ENCODE data around the gene TBC1D21. TPM values are rescaled to one million over a fixed set of nuclear protein-coding genes. Genes with fewer than 3 reads are reported as not detected.

TBC1D21 gene, protein sequence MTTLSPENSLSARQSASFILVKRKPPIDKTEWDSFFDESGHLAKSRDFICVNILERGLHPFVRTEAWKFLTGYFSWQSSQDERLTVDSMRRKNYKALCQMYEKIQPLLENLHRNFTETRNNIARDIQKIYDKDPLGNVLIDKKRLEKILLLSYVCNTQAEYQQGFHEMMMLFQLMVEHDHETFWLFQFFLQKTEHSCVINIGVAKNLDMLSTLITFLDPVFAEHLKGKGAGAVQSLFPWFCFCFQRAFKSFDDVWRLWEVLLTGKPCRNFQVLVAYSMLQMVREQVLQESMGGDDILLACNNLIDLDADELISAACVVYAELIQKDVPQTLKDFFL
- total RNA-seq (2012; rRNA removed) (not detected in 2 replicates), polyA plus RNA-seq (2012; rRNA removed) (not detected in 2 replicates), Bru-seq, nascent RNA (not detected), BruChase-seq, experiment 1, labeled RNA remaining after a 6-hour chase (not detected), BruChase-seq, experiment 2, labeled RNA remaining after a 2-hour chase (not detected)
- polyA plus RNA-seq (2012; cell fraction: cytosol; rRNA removed), result not detected in 2 replicates
- polyA plus RNA-seq (2012; cell fraction: nucleus; rRNA removed; ENCODE audit: low replicate concordance), result not detected in 2 replicates
- long read RNA-seq, result 0 reads

DNA sequence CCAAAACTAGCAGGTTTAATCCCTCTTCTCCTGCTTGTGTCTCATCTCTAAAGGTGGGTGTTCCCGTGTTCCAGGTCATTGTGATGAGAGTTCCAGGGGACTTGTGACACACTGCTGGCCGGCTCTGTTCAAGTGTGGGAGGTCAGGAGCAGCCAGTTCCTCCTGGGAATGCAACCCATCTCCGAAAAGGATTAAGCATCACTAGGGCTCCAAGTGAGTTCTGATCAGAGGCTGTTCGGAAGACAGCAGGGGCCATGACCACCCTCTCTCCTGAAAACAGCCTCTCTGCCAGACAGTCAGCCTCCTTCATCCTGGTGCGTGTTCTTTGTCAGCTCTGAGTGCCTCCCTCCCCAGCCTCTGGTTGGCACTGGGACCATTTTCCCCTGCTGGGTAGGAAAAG lies at the start of gene TBC1D21:
Gene TBC1D21, plus strand, starts transcription at position 109 of the 400 bp plus-strand sequence. Its CDS starts 146 bp downstream, at position 255.
- no peak within 1 kb of the TSS for H2AK5ac ChIP-seq (ENCODE audit: low read depth, low read length)
- H3K56ac ChIP-seq (ENCODE audit: extremely low read depth, insufficient read depth, low read length), result no peak within 1 kb of the TSS
- H3K27ac ChIP-seq (ENCODE audit: insufficient read depth, low read length), result no peak within 1 kb of the TSS
- H3K4me3 ChIP-seq (ENCODE audit: insufficient read depth, low read depth, low read length), result no peak within 1 kb of the TSS
- no peak within 1 kb of the TSS for H3K14ac ChIP-seq (replicated peaks; ENCODE audit: low read depth, low read length)
- no peak within 1 kb of the TSS for H4K91ac ChIP-seq (ENCODE audit: insufficient read depth, low read depth, low read length)
- in situ Hi-C loops (cut with MboI; ENCODE audit: low sequenced_read_pairs) (loop anchor here (5.0 kb wide), 1 partner anchor 34 kb away; no protein-coding TSS in a partner anchor), dilution Hi-C loops (cut with HindIII; ENCODE audit: low sequenced_read_pairs, unreplicated experiment) (no loop called here), intact Hi-C loops (cut with micrococcal nuclease) (no loop called here)
- no peak for ATAC-seq (ENCODE audit: low read depth)
- H3K9ac ChIP-seq (ENCODE audit: low read depth, low read length), result no peak within 1 kb of the TSS
- H2BK5ac ChIP-seq (ENCODE audit: low read depth, low read length, poor library complexity, severe bottlenecking), result no peak within 1 kb of the TSS
- H3K36me3 ChIP-seq (ENCODE audit: control insufficient read depth, insufficient read depth, low read length), result no peaks in the 10 kb centered on the region
- no peaks in the 10 kb centered on the region for H3K79me1 ChIP-seq (ENCODE audit: low read depth in 1 of 2, low read length in 2 of 2)
- no peak within 1 kb of the TSS for H4K5ac ChIP-seq (ENCODE audit: low read depth, low read length)
- H3K18ac ChIP-seq (ENCODE audit: low read depth, low read length), result no peak within 1 kb of the TSS
- no TSS peak for BruUV-seq (replicated peaks)
- no peaks in the 10 kb centered on the region; the same call in 1 of the 2 replicates for H3K9me3 ChIP-seq (ENCODE audit: control insufficient read depth, insufficient read depth, low read length)
- DNase-seq, result no peak
- H3K4me1 ChIP-seq (ENCODE audit: control insufficient read depth, insufficient read depth, low read length), result no peaks in the 10 kb centered on the region
- H3K4me2 ChIP-seq (ENCODE audit: low read depth, low read length), result no peak within 1 kb of the TSS
- no peak within 1 kb of the TSS for H2BK120ac ChIP-seq (ENCODE audit: low read depth, low read length)
- peaks cover 58% of the 10 kb centered on the region for H3K27me3 ChIP-seq (ENCODE audit: control insufficient read depth, insufficient read depth, low read length)
- ChIA-PET CTCF (interaction anchor here (0.8 to 1.7 kb wide), 6 partner anchors 15 to 54 kb away, joined by 3 to 6 read pairs (median 4); no protein-coding TSS in a partner anchor), POLR2A (ENCODE audit: unreplicated experiment) (no interaction called here)
- H2BK15ac ChIP-seq (ENCODE audit: low read depth, low read length), result no peak within 1 kb of the TSS
- no peak within 1 kb of the TSS for H2AK9ac ChIP-seq (replicated peaks; ENCODE audit: low read depth, low read length, poor library complexity)
- no peak within 1 kb of the TSS for H3K4ac ChIP-seq (ENCODE audit: low read depth, low read length)
- TF ChIP-seq RFX5 (IDR thresholded peaks at IDR 0.05; ENCODE audit: low read depth, low read length) (no peak), NFE2L2 (IDR thresholded peaks at IDR 0.05; ENCODE audit: low read depth, low read length) (no peak), RCOR1 (IDR thresholded peaks at IDR 0.05; ENCODE audit: insufficient replicate concordance, low read length) (no peak), CTCF (conservative IDR thresholded peaks at IDR 0.05; ENCODE audit: low read depth, low read length) (no peak), MAFK (IDR thresholded peaks at IDR 0.05; ENCODE audit: low read depth, low read length) (no peak), RAD21 (IDR thresholded peaks at IDR 0.05; ENCODE audit: low read length) (no peak), BHLHE40 (IDR thresholded peaks at IDR 0.05; ENCODE audit: low read depth, low read length) (no peak), POLR2A (IDR thresholded peaks at IDR 0.05; ENCODE audit: low read depth, low read length) (no peak), FOS (IDR thresholded peaks at IDR 0.05; ENCODE audit: low read depth, low read length) (no peak)
- H4K8ac ChIP-seq (ENCODE audit: low read depth in 2 of 2, low read length in 2 of 2), result no peak within 1 kb of the TSS
- H2BK20ac ChIP-seq (ENCODE audit: low read depth, low read length), result no peak within 1 kb of the TSS
- 27% methylated on average over 3 of the region's 5 CpGs; no CpG with 5 or more reads in 1 of the 2 experiments for WGBS, 2 experiments (ENCODE audit: extremely low coverage in 2 of 2, insufficient read length in 1 of 2)
- no peaks in the 10 kb centered on the region for H3K9me1 ChIP-seq (ENCODE audit: insufficient read depth, low read length)
- H4K20me1 ChIP-seq (ENCODE audit: insufficient read depth, low read length), result 0 out of 2 replicates have a peak, but pooled peaks cover 4% of the 10 kb centered on the region
- no peak within 1 kb of the TSS for H2AFZ ChIP-seq (replicated peaks; ENCODE audit: low read length, poor library complexity)
- H3K23ac ChIP-seq (ENCODE audit: low read depth, low read length), result no peak within 1 kb of the TSS

All from IMR-90 (cell line).